Adrenal gland (tissue), 5 donors: ENCODE measurements around the gene ADH1C.

ENCODE experiments used
- POLR2A ChIP-seq, 2 donors: fragments of 450-650 bp; IDR thresholded peaks; one replicate each; pipeline ENCODE4 v1.6.1; 2017; ENCODE audit warnings: antibody characterized with exemption in 2 of 2, mild to moderate bottlenecking in 2 of 2, moderate library complexity in 1 of 2
- TF ChIP-seq, protein P1 (sequence below), 6 experiments: fragments of 450-650 bp in 4 of 6; fragments of 200-600 bp in 2 of 6; sonication (generic) in 1 of 6; IDR thresholded peaks; 1 replicate in 5 of 6; 2 replicates in 1 of 6; pipeline versions ENCODE4 v1.5.1 to v1.8.0; 2016 to 2021; ENCODE audit warnings: antibody characterized with exemption in 6 of 6, mild to moderate bottlenecking in 2 of 6, moderate library complexity in 1 of 6
- donor health status: DM: no; HTN: no; CAD: no.

DNA sequence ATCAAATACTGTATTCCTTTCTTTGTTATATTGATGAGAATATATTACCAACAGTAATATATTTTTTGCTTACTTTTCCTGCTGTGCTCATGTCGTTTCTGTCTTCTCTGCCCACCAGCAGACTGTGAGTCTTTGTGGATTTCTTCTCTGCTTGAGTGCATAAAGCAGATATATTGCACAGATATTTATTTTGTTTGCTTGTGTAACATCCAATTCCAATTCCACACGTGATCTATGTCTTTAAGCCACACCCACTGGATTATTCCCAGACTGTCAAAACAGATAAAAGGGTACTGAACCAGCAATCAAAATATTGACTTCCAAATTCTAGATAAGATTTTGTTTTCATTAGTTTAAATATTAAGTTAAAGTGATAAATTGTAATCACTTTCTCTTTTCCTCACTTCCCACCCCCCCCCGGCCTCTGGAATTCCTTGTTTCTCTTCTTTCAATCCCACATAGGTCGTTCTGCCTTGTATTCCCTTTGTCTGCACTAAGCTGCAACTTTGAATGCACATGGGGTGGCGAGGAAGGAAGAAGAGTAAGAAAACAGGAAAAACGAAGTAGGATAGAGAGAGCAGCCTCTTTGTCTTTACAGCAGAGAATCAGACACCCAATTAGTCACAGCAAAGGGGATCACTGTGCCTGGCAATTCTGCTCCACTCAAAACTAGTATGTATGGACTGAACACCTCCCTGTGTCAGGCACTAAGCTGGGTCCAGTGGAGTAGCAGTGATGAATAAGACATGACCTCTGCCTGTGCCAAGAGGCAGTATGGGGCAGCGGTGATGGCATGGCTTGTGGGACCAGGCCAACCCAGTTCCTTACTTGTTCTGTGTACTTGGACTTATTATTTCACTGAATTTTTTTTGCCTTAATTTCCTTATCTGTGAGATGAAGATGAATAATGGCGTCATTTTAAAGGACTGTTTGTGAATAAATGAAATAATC is 31.0 kb downstream of the ADH1C start, which contains the start of gene ADH1B:
- TF ChIP-seq, protein P1, sequence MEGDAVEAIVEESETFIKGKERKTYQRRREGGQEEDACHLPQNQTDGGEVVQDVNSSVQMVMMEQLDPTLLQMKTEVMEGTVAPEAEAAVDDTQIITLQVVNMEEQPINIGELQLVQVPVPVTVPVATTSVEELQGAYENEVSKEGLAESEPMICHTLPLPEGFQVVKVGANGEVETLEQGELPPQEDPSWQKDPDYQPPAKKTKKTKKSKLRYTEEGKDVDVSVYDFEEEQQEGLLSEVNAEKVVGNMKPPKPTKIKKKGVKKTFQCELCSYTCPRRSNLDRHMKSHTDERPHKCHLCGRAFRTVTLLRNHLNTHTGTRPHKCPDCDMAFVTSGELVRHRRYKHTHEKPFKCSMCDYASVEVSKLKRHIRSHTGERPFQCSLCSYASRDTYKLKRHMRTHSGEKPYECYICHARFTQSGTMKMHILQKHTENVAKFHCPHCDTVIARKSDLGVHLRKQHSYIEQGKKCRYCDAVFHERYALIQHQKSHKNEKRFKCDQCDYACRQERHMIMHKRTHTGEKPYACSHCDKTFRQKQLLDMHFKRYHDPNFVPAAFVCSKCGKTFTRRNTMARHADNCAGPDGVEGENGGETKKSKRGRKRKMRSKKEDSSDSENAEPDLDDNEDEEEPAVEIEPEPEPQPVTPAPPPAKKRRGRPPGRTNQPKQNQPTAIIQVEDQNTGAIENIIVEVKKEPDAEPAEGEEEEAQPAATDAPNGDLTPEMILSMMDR (IDR thresholded peaks at IDR 0.05), result no peak
- TF ChIP-seq POLR2A (IDR thresholded peaks at IDR 0.05), result no peak
